OCI-LY7 (cell line): ENCODE results near the gene FTO. TPM values are rescaled to one million over a fixed set of nuclear protein-coding genes. Genes with fewer than 3 reads are reported as not detected.

ENCODE experiments used
- BruUV-seq: library from RNA; stranded (reverse); fragments of 400-500 nt; replicated peaks from 2 replicates; lab custom pipeline; 2021; lab: Mats Ljungman, UMichigan
- CTCF ChIA-PET: fragments of 300-600 bp; sonication (Branson Sonifier 250); formaldehyde crosslinking; loops from one replicate; lab custom pipeline; 2022; ENCODE audit warnings: antibody characterized with exemption; ENCODE audit not compliant: unreplicated experiment; lab: Charles Lee
- POLR2A ChIA-PET: fragments of 300-600 bp; sonication (Branson Sonifier 250); formaldehyde crosslinking; loops from one replicate; lab custom pipeline; 2022; ENCODE audit warnings: antibody characterized with exemption; lab: Charles Lee
- DNase-seq: peaks from one replicate; pipeline ENCODE4 v3.0.0-alpha.2; 2015; ENCODE audit warnings: low spot score
- H2AFZ ChIP-seq: fragments of 200-600 bp; sonication (generic), shearing (Covaris generic); 2 replicates; pipeline ENCODE4 v1.6.1; 2014; ENCODE audit warnings: mild to moderate bottlenecking, antibody characterized with exemption, low read length, moderate library complexity
- H3K27ac ChIP-seq: fragments of 200-600 bp; sonication (generic); 2 replicates; pipeline ENCODE4 v1.5.1; 2014; ENCODE audit warnings: mixed run types, low read depth, mild to moderate bottlenecking, moderate library complexity, low read length, inconsistent platforms; ENCODE audit not compliant: poor library complexity, severe bottlenecking
- H3K36me3 ChIP-seq: fragments of 200-600 bp; sonication (generic); 2 replicates; pipeline ENCODE4 v1.6.1; 2014; ENCODE audit warnings: mild to moderate bottlenecking, antibody characterized with exemption, low read length, moderate library complexity, mixed read lengths; ENCODE audit not compliant: insufficient read depth
- H3K4me1 ChIP-seq: fragments of 200-600 bp; sonication (generic); 2 replicates; pipeline ENCODE4 v1.5.1; 2014; ENCODE audit warnings: mild to moderate bottlenecking, low read length; ENCODE audit not compliant: insufficient read depth, poor library complexity, severe bottlenecking
- H3K4me2 ChIP-seq: fragments of 200-600 bp; sonication (generic); 2 replicates; pipeline ENCODE4 v1.6.1; 2014; ENCODE audit warnings: mild to moderate bottlenecking, low read length
- H3K4me3 ChIP-seq: fragments of 200-600 bp; sonication (generic); 2 replicates; pipeline ENCODE4 v1.5.1; 2014; ENCODE audit warnings: mild to moderate bottlenecking, low read depth, low read length; ENCODE audit not compliant: poor library complexity, severe bottlenecking
- H3K79me2 ChIP-seq: fragments of 200-600 bp; sonication (generic); 2 replicates; pipeline ENCODE4 v1.6.1; 2016; ENCODE audit warnings: low read depth, mild to moderate bottlenecking, low read length, moderate library complexity, mixed read lengths; ENCODE audit not compliant: insufficient read depth
- H3K9me2 ChIP-seq: fragments of 200-600 bp; sonication (generic); 2 replicates; pipeline ENCODE4 v1.6.1; 2016; ENCODE audit warnings: mild to moderate bottlenecking, low read length, mixed read lengths; ENCODE audit not compliant: insufficient read depth
- H3K9me3 ChIP-seq: fragments of 200-600 bp; sonication (generic); 2 replicates; pipeline ENCODE4 v1.6.1; 2014; ENCODE audit warnings: mild to moderate bottlenecking, mixed run types, low read length, mixed read lengths
- H4K20me1 ChIP-seq: fragments of 200-600 bp; sonication (generic); 2 replicates; pipeline ENCODE4 v1.6.1; 2014; ENCODE audit warnings: mild to moderate bottlenecking, antibody characterized with exemption, low read length, moderate library complexity, mixed read lengths; ENCODE audit not compliant: insufficient read depth
- CTCF ChIP-seq: fragments of 200-600 bp; sonication (generic); conservative IDR thresholded peaks from 2 replicates; pipeline ENCODE4 v1.5.1; 2014; ENCODE audit warnings: mild to moderate bottlenecking, antibody characterized with exemption, low read length, moderate library complexity, mixed read lengths
- EZH2phosphoT487 ChIP-seq: fragments of 200-600 bp; sonication (generic); IDR thresholded peaks from 2 replicates; pipeline ENCODE4 v1.6.1; 2018; ENCODE audit warnings: low read depth, borderline replicate concordance, mild to moderate bottlenecking, mixed run types, antibody characterized with exemption, low read length, moderate library complexity, mixed read lengths
- intact Hi-C: fragments of 100-400 bp; cut with micrococcal nuclease; formaldehyde crosslinking; loops from one replicate; pipeline ENCODE4 v1.10.0; 2022; ENCODE audit not compliant: unreplicated experiment
- total RNA-seq, 2 experiments: library from RNA; depleted of rRNA in 1 of 2; stranded (reverse); fragments of >200 nt in 1 of 2; shearing (Covaris generic) in 1 of 2; gene quantifications; 2 replicates each; pipeline ENCODE4 v1.2.3, GENCODE V29; 2014 to 2022

The FTO gene
- total RNA-seq, 2 experiments from 2014 or later: 57.1 to 68.0 TPM

DNA sequence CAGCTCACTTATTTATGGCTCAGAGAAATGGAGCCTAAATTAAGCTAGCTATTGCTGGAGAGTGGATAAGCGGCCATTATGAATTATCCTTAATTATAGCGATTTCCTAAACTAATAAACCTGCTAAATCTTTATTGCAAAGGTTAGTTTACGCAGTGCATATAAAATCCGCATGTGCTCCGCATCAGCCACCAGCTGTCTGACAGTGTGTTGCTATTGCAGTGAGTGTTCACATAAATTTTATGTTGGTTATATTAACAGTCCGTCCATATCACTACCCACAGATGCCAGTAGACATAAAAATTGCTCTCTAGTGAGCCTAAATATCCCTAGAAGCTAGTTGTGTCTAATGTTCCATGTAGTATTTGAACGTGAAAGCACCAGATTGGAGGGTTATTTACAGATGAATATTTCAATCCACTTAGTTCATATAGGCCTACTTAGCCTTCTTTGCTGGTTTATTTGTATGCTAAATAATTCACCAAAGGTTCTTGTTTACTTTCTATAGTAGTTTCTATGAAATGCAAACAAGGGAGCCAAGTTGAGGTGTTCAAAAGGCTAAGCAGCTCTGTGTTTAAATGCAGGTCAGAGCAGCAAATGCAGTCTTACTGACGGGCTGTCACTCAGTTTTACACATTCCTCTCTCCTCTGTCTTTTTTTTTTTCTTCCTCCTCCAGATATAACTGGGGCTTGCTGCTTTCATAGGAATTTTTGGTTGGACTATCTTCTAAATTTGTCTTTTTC, 363.5 kb downstream of the FTO start:
- no peaks in the 10 kb centered on the region for H3K9me2 ChIP-seq
- H3K9me3 ChIP-seq: no peaks in the 10 kb centered on the region
- H2AFZ ChIP-seq: no peak overlapping the region
- H3K27ac ChIP-seq: no peak overlapping the region
- intact Hi-C loops: no loop called here
- H3K4me2 ChIP-seq: no peak overlapping the region
- H3K79me2 ChIP-seq: no peaks in the 10 kb centered on the region
- H3K4me1 ChIP-seq: no peaks in the 10 kb centered on the region
- ChIA-PET POLR2A (interaction anchor here (0.7 kb wide), 1 partner anchor 385 kb away, joined by 3 read pairs; no protein-coding TSS in a partner anchor), CTCF (no interaction called here)
- no peaks in the 10 kb centered on the region for H4K20me1 ChIP-seq
- TF ChIP-seq EZH2phosphoT487: no peak
- no peak for TF ChIP-seq CTCF
- no peaks in the 10 kb centered on the region for H3K36me3 ChIP-seq
- no peak overlapping the region for H3K4me3 ChIP-seq
- DNase-seq: no peak
- BruUV-seq: no TSS peak

GRCh38 chr16:54068212-54068611, 364.3 kb downstream of the FTO start:
- no peaks in the 10 kb centered on the region for H3K79me2 ChIP-seq
- DNase-seq: no peak

More at GRCh38 chr16:54068212-54068611, 364.3 kb downstream of the FTO start:
- Histone ChIP-seq H4K20me1 (no peaks in the 10 kb centered on the region), H3K4me3 (no peak overlapping the region), H2AFZ (no peak overlapping the region), H3K4me1 (no peaks in the 10 kb centered on the region), H3K36me3 (no peaks in the 10 kb centered on the region), H3K9me3 (no peaks in the 10 kb centered on the region), H3K9me2 (no peaks in the 10 kb centered on the region), H3K27ac (no peak overlapping the region), H3K4me2 (no peak overlapping the region)
- intact Hi-C loops: no loop called here
- BruUV-seq: no TSS peak
- CTCF ChIA-PET: no interaction called here
- POLR2A ChIA-PET: interaction anchor here (0.7 kb wide), 1 partner anchor 1482 kb away, joined by 3 read pairs; no protein-coding TSS in a partner anchor
- TF ChIP-seq CTCF (no peak), EZH2phosphoT487 (no peak)
